Ammon's horn (tissue), 1 donor: ENCODE measurements around the gene GSS.

Experiments
- DNase-seq: peaks from one replicate; pipeline ENCODE4 v3.0.0-alpha.2; 2016; ENCODE audit warnings: low spot score

GSS gene

GRCh38 chr20:34955231-34956040 is at the start of gene GSS, which contains the start of gene MYH7B:
GSS (minus strand) TSS chr20:34955806; CDS start chr20:34951852, 3,954 bp downstream.
MYH7B (plus strand) TSS chr20:34955868; CDS start chr20:34978006, 22,138 bp downstream.
- peak; percentile 95 for DNase-seq

GRCh38 chr20:35004749-35005462 is 49.3 kb upstream of the GSS start:
- no peak for DNase-seq

- DNase-seq: no peak
Measured at GRCh38 chr20:35004051-35004725, 48.6 kb upstream of the GSS start.

- DNase-seq: no peak
Measured at GRCh38 chr20:35003211-35004031, 47.8 kb upstream of the GSS start.

GRCh38 chr20:35002426-35003210 is 47.0 kb upstream of the GSS start:
- no peak for DNase-seq

- DNase-seq: no peak
Measured at GRCh38 chr20:35001596-35002362, 46.2 kb upstream of the GSS start.

- DNase-seq: no peak
Measured at GRCh38 chr20:35000922-35001595, 45.5 kb upstream of the GSS start.

- no peak for DNase-seq
Measured at GRCh38 chr20:35000311-35000921, 44.8 kb upstream of the GSS start.

GRCh38 chr20:34999782-35000181 is 44.2 kb upstream of the GSS start:
- no peak for DNase-seq

GRCh38 chr20:34999021-34999451 is 43.4 kb upstream of the GSS start:
- DNase-seq: no peak

- DNase-seq: no peak
Measured at GRCh38 chr20:34998331-34998950, 42.8 kb upstream of the GSS start.

- DNase-seq: no peak
Measured at GRCh38 chr20:34997774-34998173, 42.2 kb upstream of the GSS start.

GRCh38 chr20:34997131-34997561 is 41.5 kb upstream of the GSS start:
- DNase-seq: peak; percentile 73

- no peak for DNase-seq
Measured at GRCh38 chr20:34996243-34997028, 40.8 kb upstream of the GSS start.

GRCh38 chr20:34995696-34996095 is 40.1 kb upstream of the GSS start:
- DNase-seq: no peak

- DNase-seq: no peak
Measured at GRCh38 chr20:34995192-34995591, 39.6 kb upstream of the GSS start.

- DNase-seq: no peak
Measured at GRCh38 chr20:34994509-34995131, 39.0 kb upstream of the GSS start.
